Activated CD4-positive, alpha-beta T cell treated with anti-CD3 and anti-CD28 coated beads, Interleukin-2, amount 50 U/mL, for 16 hours (primary cell): ENCODE measurements around the gene GALK1.

ENCODE experiments used
- DNase-seq: peaks from one replicate; pipeline ENCODE4 v3.0.0-alpha.2; 2020

Gene GALK1

DNA sequence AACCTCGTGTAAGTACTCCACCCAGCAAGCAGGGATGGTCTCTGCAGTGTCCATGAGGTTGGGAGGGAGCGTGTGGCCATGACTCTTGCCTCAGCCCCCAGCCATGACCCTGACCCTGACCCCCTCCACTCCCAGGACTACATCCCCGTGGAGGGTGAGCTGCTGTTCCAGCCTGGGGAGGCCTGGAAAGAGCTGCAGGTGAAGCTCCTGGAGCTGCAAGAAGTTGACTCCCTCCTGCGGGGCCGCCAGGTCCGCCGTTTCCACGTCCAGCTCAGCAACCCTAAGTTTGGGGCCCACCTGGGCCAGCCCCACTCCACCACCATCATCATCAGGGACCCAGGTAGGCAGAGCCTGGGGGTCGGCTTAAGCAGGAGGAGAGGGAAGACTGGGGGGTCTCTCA lies 16.3 kb downstream of the GALK1 start:
- DNase-seq = no peak

DNA sequence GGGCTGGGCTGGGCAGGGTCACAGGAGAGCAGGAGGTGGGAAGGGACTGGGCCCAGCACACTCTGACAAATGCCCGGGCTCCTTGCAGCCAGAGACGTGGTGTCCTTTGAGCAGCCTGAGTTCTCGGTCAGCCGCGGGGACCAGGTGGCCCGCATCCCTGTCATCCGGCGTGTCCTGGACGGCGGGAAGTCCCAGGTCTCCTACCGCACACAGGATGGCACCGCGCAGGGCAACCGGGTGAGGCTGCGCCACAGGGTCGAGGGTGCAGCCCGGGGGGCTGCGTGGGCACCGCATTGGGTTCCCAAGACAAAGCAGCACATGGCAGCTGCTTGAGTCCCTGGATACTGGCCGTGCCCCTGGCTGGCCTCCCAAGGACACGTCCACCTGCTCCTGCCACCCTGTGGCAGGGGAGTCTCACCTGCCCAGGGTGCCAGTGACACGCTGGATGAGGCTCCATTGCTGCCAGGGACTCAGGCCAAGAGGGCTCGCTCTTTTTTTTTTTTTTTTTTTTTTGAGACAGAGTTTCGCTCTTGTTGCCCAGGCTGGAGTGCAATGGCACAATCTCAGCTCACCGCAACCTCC lies 21.3 kb downstream of the GALK1 start:
- DNase-seq = no peak

DNA sequence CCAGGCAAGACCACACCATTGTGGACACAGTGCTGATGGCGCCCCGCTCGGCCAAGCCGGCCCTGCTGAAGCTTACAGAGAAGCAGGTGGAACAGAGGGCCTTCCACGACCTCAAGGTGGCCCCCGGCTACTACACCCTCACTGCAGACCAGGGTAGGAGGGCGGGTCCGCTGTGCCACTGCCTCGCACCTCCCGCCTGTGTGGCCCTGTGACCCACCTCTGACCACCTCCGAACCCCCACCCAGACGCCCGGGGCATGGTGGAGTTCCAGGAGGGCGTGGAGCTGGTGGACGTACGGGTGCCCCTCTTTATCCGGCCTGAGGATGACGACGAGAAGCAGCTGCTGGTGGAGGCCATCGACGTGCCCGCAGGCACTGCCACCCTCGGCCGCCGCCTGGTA lies 22.7 kb downstream of the GALK1 start:
- DNase-seq = no peak

DNA sequence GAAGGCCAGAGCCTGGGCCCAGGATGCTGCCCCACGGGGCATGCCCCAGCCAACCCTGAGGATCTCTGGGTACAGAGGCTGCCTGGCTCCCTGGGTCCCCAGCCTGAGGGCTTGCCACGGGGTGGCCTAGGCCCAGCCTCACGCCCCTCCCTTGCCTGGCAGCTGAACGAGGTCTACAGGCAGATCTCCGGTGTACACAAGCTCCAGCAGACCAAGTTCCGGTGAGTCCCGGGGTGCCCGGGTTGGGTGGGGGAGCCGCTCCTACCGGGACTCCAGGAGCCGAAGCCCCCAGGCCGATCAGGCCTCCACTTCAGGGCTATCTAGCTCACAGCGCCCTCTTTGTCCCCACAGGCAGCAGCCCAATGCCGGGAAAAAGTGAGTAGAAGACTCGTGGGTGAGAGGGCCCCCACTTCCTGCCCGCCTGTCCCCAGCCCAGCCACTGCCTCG lies 24.3 kb downstream of the GALK1 start:
- no peak for DNase-seq

DNA sequence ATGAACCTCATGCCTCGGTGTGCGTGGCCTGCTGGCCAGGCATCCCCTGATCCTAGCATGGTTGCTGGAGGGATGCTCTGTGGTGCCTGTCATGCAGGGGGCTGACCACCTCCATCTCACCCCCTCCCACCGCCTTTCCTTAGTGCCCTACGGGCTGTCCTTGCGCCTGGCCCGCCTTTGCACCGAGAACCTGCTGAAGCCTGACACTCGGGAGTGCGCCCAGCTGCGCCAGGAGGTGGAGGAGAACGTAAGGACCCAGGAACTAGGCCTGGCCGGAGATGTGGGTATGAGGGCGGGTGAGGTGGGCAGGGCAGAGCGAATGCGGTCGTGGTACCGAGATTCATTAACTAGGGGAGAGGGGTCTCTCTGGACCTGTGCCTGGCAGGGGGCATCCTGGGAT lies 24.8 kb downstream of the GALK1 start:
- DNase-seq = no peak

DNA sequence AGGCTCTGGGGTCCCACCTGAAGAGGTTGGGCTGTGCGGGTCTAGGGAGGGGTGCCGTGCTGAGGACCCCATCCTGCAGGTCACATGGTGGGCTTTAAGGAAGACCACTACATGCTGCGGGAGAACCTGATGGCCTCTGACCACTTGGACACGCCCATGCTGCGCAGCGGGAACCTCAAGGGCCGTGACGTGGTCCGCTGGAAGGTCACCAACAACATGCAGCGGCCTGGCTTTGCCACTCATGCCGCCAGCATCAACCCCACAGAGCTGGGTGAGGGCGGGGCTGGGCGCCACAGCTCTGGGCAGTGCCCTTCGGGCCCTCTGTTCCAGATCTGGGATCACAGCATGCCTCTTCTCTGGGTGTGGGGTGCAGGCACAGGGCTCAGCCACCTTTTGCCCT lies 25.2 kb downstream of the GALK1 start:
- no peak for DNase-seq

DNA sequence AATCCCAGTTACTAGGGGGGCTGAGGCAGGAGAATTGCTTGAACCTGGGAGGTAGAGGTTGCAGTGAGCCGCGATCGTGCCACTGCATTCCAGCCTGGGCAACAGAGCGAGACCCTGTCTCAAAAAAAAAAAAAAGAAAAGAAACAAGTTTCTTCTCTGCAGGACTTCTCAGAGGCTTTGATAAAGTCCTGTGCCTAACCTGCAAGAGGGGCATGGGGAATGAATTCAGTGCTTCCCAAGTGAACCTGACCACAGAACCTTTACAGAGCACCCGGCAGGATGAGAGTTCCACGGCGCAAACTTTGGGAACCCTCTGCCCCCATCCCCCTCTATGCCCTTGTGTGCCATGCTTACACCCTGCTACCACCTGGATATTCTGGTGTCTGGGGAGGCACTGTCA lies 25.8 kb downstream of the GALK1 start:
- no peak for DNase-seq

DNA sequence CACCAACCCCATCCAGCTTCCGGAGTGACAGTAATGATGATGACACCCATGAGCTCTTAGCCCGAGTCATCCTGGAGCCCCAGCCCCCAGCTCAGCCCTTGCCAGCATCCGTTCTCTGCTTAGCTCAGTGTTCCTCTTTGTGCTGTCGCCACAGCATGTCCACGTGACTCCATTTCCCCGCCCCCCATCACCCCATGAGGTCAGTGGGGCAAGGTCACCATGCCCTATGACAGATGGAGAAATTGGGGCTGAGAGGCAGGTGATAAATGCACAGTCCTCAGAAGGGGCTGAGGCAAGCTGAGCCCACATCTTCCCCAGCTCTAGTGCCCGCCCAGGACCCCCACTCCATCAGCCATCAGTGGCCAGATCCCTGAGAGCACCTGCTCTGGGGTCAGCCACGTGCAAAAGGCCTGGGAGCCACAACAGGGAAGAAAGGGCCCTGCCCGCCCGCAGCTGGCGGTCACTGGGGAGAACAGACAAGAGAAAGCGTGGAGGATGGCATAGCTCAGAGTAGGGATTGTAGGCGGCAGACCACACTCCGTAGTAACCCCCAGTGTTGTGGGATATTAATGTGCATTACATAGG lies 26.7 kb downstream of the GALK1 start:
- DNase-seq = peak; percentile 65

DNA sequence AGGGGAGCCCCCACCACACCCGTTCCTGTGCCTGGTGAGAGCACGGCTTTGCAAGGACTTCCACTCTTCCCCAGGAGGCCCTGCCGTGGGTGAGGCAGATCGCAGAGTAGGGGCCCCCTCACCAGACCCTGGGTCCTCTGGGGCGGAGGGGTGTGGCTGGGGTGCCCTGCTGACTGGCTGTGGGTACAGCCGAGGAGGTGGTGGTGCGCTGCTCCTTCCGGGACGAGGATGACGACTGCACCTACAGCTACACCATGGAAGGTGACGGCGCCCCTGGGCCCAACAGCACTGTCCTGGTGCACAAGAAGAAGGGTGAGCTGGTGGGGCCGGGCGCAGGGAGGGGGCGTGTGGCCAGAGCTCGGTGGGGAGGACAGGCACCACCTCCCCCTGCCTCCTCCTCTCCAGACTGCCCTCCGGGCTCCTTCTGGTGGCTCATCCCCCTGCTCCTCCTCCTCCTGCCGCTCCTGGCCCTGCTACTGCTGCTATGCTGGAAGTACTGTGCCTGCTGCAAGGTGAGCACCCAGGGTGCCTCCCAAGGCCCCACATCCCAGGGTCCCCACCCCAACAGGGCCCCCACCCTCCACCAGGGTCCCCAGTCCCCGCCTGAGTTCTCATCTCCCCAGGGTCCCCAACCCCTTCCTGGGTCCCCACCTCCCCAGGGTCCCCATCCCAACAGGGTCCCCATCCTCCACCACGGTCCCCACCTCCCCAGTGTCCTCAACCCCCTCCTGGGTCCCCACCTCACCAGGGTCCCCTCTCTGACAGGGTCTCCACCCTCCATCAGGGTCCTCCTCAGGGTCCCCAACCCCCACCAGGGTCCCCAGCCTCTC lies 27.6 kb downstream of the GALK1 start:
- DNase-seq = no peak

DNA sequence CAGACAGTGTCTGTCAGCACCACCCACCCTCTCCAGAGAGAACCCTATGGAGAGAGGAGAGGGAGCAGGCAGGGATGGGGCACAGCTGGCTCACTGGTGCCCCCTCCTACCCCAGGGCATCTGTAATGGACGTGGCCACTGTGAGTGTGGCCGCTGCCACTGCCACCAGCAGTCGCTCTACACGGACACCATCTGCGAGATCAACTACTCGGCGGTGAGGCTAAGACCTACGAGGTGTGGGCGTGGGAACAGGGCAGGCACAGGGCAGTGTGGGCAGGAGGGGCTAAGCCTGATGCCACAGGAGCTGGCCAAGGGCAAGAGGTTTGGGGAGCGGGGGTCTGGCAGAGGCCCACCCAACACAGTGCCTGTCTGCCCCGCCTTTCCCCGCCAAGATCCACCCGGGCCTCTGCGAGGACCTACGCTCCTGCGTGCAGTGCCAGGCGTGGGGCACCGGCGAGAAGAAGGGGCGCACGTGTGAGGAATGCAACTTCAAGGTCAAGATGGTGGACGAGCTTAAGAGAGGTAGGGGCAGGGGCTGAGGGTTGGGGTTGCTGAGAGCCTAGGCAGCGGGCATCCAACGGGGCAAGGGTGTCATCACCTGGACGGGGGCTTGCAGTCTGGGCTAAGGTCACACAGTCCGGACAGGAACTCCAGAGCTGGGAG lies 28.7 kb downstream of the GALK1 start:
- no peak for DNase-seq

DNA sequence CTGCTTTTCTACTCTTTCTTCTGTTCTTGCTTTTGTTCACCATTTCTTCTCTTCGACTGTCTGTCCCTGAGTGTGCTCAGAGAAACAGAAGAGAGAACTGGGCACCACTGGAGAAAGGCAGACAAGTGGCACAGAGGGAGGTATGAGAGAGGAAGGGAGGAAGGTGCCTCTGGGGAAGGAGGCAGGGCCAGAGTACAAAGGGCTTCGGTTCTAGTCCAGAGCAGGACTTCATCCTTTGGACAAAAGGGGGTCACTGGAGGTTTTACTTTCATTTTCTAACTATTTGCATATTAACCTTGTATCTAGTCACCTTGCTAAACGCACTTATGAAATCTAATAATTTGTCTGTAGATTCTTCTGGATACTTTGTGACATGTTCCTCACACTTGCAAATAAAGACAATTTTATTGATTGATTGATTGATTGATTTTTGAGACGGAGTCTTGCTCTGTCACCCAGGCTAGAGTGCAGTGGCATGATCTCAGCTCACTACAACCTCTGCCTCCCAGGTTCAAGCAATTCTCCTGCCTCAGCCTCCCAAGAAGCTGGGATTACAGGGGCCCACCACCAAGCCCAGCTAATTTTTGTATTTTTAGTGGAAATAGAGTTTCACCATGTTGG lies 30.2 kb downstream of the GALK1 start:
- no peak for DNase-seq

DNA sequence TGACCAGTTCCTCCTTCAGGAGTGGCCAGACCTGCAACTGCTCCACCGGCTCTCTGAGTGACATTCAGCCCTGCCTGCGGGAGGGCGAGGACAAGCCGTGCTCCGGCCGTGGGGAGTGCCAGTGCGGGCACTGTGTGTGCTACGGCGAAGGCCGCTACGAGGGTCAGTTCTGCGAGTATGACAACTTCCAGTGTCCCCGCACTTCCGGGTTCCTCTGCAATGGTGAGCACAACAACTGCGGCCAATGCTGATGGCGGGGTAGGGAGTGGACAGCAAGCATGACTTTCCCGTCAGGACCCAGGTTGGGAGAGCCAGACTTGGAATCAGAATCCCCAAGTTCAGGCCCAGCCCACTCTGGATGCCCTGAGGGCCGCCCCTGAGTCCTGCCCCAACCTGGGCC lies 31.5 kb downstream of the GALK1 start:
- no peak for DNase-seq

DNA sequence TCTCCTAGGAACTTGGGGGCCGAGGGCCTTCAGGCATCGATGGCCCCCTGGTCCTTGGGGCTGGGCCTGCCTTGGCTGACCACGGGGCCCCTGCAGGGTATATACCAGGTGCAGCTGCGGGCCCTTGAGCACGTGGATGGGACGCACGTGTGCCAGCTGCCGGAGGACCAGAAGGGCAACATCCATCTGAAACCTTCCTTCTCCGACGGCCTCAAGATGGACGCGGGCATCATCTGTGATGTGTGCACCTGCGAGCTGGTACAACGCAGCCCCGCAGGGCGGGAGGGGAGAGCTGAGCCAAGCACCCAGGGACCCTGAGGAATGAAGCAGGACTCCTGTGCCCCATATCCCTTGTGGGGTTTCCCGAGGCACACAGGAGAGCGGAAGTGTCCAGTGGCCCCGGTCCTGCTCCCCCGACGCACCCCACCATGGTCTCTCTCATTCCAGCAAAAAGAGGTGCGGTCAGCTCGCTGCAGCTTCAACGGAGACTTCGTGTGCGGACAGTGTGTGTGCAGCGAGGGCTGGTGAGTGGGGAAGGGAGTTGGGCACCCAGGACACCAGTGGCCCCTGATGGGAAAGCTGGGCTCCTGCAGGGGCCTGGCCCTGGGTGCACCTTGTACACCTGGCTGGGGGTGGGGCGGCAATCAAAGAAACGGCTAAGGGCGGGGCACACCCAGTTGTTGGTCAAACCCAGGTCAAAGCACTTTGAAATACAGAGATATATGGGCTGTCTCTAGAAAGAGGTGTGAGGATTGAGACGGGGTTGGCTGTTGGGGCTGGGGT lies 33.1 kb downstream of the GALK1 start:
- DNase-seq = no peak

DNA sequence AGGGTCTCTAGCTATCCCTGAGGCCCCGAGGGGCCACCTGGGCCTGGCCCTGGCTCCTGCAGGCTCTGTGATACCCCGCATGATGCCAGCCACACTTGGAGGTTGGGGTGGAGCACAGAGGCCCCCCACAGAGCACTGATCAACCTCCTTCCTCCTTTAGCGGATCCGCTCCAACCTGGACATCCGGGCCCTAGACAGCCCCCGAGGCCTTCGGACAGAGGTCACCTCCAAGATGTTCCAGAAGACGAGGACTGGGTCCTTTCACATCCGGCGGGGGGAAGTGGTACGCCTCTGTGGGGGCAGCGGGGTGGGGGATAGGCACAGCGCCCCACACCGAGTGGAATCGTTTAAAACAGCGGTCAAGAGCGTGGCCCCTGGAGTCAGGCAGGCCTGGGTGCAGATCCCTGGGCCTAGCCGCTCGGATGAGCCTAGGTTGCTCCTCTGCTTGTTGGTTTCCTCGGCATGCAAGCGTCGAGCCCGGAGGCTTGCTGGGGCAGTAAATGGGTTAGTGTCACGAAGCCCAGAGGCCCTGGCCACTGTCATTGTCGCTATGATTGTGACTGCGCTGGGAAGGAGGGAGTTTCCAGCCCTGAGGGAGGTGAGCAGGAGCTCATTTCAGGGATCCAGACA lies 33.8 kb downstream of the GALK1 start:
- DNase-seq = no peak

DNA sequence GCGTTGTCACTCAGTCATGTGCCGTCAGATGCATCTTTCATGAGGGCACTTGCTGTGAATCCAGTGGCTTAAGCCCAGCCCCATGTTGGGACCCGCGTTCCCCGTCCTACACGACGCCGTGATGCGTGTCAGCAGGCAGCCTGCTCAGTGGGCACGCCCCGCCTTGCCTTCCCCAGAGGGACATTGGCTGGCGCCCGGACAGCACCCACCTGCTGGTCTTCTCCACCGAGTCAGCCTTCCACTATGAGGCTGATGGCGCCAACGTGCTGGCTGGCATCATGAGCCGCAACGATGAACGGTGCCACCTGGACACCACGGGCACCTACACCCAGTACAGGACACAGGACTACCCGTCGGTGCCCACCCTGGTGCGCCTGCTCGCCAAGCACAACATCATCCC lies 34.9 kb downstream of the GALK1 start:
- no peak for DNase-seq

DNA sequence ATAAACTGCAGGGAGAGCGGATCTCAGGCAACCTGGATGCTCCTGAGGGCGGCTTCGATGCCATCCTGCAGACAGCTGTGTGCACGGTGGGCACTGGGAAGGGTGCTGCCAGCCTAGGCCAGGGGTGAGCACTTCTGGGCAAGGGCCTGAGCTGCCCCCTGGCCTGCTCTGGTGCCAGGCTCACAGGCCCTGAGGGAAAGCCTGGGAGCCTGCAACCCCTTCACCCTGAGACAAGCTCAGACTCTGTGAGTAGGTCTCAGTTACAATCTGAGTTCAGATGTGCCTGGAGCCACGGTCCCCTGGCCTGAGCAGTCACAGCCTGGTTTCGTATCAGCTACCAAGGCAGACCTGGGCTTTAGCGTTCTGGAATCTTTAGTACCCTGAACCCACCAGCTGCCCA lies 35.6 kb downstream of the GALK1 start:
- no peak for DNase-seq

DNA sequence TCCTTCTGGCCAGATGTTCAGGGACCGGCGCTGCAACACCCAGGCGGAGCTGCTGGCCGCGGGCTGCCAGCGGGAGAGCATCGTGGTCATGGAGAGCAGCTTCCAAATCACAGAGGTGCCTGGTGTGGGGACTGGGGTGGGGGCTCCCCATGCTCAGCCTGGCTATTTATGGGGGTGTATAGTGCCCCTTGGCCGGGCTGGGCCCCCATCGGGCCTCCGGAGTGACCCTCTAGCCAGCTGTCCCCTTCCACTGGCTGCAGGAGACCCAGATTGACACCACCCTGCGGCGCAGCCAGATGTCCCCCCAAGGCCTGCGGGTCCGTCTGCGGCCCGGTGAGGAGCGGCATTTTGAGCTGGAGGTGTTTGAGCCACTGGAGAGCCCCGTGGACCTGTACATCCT lies 37.6 kb downstream of the GALK1 start:
- no peak for DNase-seq

DNA sequence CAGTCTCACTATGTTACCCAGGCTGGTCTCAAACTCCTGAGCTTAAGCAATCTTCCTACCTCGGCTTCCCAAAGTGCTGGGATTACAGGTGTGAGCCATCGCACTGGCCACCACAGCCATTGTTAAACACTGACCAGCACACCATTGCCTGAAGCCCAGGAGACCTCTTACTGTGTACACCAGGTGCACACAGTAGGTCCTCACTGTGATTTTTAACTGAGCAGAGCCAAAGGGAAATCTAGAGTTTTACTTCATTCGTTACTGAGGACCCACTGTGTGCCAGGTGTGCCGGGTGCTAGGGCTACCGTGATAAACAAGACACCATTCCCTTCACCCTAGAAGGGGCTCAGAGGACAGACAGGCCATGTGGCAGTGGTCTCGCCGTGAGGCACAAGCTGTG lies 39.5 kb downstream of the GALK1 start:
- no peak for DNase-seq

DNA sequence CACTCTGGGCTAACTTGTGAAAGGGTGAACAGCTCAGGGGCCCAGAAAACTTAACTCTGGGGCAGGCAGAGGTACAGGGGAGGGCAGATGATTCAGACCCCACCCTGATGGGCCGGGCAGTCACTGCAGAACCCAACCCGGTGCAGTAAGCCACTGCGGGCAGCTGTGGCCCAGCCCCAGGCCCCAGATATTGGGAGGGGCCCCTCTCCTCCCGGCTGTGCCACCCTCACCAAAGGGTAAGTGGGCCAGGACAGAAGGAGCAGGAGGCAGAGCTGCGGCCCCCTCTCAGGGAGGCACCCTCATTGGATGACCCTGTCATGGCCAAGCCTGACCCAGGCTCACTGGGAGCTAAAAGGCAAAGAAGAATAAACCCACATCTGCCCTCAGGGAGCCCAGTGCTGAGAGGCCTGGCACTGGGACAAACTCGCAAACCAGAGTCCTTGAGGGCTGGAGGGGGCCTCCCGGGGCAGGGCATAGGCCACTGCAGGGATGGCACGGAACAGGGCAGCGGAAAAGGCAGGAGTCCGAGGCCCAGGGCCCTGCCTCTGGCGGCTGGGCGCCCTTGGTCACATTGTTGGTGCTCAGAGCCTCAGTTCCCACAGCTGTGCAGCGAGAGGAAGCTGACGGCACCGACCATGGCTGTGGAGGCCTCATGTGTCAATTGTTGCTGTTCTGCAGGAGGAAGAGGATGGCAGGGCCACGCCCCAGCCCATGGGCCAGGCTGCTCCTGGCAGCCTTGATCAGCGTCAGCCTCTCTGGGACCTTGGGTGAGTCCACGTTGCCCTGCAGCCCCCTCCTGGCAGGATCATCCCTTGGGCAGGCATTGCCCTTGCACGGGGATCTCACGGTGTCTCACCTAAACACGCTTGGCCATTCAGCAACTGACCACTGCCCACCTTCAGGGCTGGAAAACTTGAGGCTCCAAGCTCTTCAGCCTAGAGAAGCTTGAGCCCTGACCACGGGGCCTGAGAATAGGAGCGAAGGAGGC lies 40.7 kb downstream of the GALK1 start:
- DNase-seq = no peak

DNA sequence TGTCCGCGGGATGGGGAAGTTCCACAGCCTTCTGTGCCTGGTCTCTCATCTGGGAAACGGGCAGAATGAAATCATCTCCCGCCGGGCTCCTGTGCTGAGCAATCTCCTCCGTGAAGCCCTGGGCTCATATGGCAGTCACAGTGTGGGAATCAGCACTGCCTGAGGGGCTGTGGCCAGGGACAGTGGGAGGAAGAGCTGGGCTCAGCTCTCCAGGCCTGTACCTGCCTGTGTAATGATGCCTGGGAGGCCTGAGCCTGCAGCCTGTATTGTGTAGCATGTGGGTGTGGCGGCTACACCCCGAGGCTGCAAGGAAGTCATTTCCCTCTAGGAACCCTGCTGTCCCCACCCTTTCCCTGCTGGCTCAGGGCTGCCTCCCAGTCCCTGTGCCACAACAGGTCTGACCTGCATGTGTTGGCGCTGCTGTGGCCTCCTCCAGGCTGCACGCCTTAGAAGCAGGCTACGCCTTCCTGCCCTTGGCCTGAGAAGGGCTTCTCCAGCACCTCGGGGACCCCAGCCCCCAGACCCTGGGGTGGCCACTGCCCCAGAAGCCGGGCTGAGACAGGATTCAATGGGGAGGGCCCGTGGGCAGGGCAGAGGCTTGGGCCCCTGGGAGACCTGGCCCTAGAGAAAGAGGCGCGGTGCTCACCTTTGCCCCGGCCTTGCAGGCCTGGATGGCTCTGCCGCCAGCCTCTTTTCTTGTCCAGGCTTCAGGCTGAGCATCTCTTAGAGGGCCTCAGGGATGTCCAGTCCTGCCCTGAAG lies 41.6 kb downstream of the GALK1 start:
- DNase-seq = no peak
